ENCODE results near the gene RELN.

The RELN gene

DNA sequence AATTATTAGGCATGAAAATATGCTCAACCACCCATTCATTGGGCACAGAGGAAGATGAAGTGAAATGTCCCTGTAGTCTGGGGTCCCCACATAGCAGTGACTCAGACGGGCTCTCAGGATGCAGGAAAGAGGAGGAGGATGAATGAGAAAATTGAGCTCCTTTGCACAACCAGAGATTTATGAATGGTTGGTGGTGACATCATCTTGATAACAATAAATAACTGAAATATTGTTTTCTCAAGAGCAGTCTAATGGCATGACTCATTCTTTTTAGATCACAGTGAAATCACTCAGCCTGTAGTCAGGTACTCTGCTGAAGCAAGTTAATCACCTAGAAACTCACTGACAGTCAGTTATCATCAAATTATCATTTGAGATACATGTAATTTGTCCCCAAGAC is 254.1 kb downstream of the RELN start:
- Histone ChIP-seq H3K4me3 (ENCODE audit: control insufficient read depth in 1 of 7, extremely low read depth in 1 of 7, insufficient read depth in 4 of 7, low read depth in 2 of 7, low read length in 6 of 7) (no peak overlapping the region), H3K27me3 (replicated peaks in 2 of 5; ENCODE audit: control insufficient read depth in 4 of 5, insufficient read depth in 5 of 5, low read length in 4 of 5) (no peaks in the 10 kb centered on the region), H3K36me3 (ENCODE audit: control insufficient read depth in 4 of 4, insufficient read depth in 4 of 4, low read length in 3 of 4) (no peaks in the 10 kb centered on the region), H3K27ac (ENCODE audit: insufficient read depth in 1 of 2, low read depth in 1 of 2, low read length in 2 of 2, poor library complexity in 1 of 2, severe bottlenecking in 2 of 2) (no peak overlapping the region), H3K9me3 (ENCODE audit: control extremely low read depth in 1 of 5, control insufficient read depth in 4 of 5, insufficient read depth in 2 of 5, low read depth in 1 of 5, low read length in 4 of 5) (no peaks in the 10 kb centered on the region), H3K4me1 (ENCODE audit: control extremely low read depth in 1 of 4, control insufficient read depth in 4 of 4, insufficient read depth in 4 of 4, low read length in 3 of 4) (no peaks in the 10 kb centered on the region)
- no CpG with 5 or more reads among the region's 1 CpG for WGBS (ENCODE audit: insufficient coverage)
- no peak for DNase-seq
- ChIA-PET CTCF (no interaction called here), POLR2A (no interaction called here)

- WGBS (ENCODE audit: insufficient coverage): 90% methylated on average over 1 of the region's 2 CpGs
- no peaks in the 10 kb centered on the region for H3K4me1 ChIP-seq (ENCODE audit: control extremely low read depth in 1 of 4, control insufficient read depth in 4 of 4, insufficient read depth in 4 of 4, low read length in 3 of 4)
- CTCF ChIA-PET: no interaction called here
- no peaks in the 10 kb centered on the region for H3K9me3 ChIP-seq (ENCODE audit: control extremely low read depth in 1 of 5, control insufficient read depth in 4 of 5, insufficient read depth in 2 of 5, low read depth in 1 of 5, low read length in 4 of 5)
- H3K27ac ChIP-seq (ENCODE audit: insufficient read depth in 1 of 2, low read depth in 1 of 2, low read length in 2 of 2, poor library complexity in 1 of 2, severe bottlenecking in 2 of 2): no peak overlapping the region
- POLR2A ChIA-PET: no interaction called here
- DNase-seq: no peak
- no peak overlapping the region for H3K4me3 ChIP-seq (ENCODE audit: control insufficient read depth in 1 of 7, extremely low read depth in 1 of 7, insufficient read depth in 4 of 7, low read depth in 2 of 7, low read length in 6 of 7)
- no peaks in the 10 kb centered on the region for H3K27me3 ChIP-seq (replicated peaks in 2 of 5; ENCODE audit: control insufficient read depth in 4 of 5, insufficient read depth in 5 of 5, low read length in 4 of 5)
- no peaks in the 10 kb centered on the region for H3K36me3 ChIP-seq (ENCODE audit: control insufficient read depth in 4 of 4, insufficient read depth in 4 of 4, low read length in 3 of 4)
Observed at GRCh38 chr7:103731169-103731568, 258.3 kb downstream of the RELN start.

DNA sequence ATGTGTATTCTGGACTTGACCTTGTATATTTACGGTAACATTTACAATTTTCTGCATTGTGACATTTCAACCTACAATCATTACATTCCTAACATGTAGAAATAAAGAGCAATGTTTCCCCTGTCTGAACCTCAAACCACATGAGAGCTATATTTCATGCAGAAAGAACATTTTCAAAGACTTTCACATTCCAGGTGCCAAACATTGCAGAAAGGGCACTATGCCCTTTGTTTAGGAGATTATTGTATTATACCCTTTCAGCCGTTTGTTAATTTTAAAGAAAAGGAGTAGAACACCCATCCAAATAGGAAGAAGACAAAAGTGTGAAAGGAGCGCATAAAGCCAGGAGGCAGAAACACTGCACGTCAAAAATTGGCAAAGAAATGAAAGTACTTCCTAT is 260.4 kb downstream of the RELN start:
- Histone ChIP-seq H3K4me1 (ENCODE audit: control extremely low read depth in 1 of 4, control insufficient read depth in 4 of 4, insufficient read depth in 4 of 4, low read length in 3 of 4) (no peaks in the 10 kb centered on the region), H3K27ac (ENCODE audit: insufficient read depth in 1 of 2, low read depth in 1 of 2, low read length in 2 of 2, poor library complexity in 1 of 2, severe bottlenecking in 2 of 2) (no peak overlapping the region), H3K27me3 (replicated peaks in 2 of 5; ENCODE audit: control insufficient read depth in 4 of 5, insufficient read depth in 5 of 5, low read length in 4 of 5) (no peaks in the 10 kb centered on the region), H3K9me3 (ENCODE audit: control extremely low read depth in 1 of 5, control insufficient read depth in 4 of 5, insufficient read depth in 2 of 5, low read depth in 1 of 5, low read length in 4 of 5) (no peaks in the 10 kb centered on the region), H3K4me3 (ENCODE audit: control insufficient read depth in 1 of 7, extremely low read depth in 1 of 7, insufficient read depth in 4 of 7, low read depth in 2 of 7, low read length in 6 of 7) (no peak overlapping the region), H3K36me3 (ENCODE audit: control insufficient read depth in 4 of 4, insufficient read depth in 4 of 4, low read length in 3 of 4) (no peaks in the 10 kb centered on the region)
- no peak for DNase-seq
- POLR2A ChIA-PET: no interaction called here
- CTCF ChIA-PET: no interaction called here
- 100% methylated on average over 1 of the region's 4 CpGs for WGBS (ENCODE audit: insufficient coverage)

- ChIA-PET CTCF (no interaction called here), POLR2A (no interaction called here)
- H3K27ac ChIP-seq (ENCODE audit: insufficient read depth in 1 of 2, low read depth in 1 of 2, low read length in 2 of 2, poor library complexity in 1 of 2, severe bottlenecking in 2 of 2): no peak overlapping the region
- H3K36me3 ChIP-seq (ENCODE audit: control insufficient read depth in 4 of 4, insufficient read depth in 4 of 4, low read length in 3 of 4): no peaks in the 10 kb centered on the region
- H3K4me1 ChIP-seq (ENCODE audit: control extremely low read depth in 1 of 4, control insufficient read depth in 4 of 4, insufficient read depth in 4 of 4, low read length in 3 of 4): no peaks in the 10 kb centered on the region
- no peaks in the 10 kb centered on the region for H3K27me3 ChIP-seq (replicated peaks in 2 of 5; ENCODE audit: control insufficient read depth in 4 of 5, insufficient read depth in 5 of 5, low read length in 4 of 5)
- H3K9me3 ChIP-seq (ENCODE audit: control extremely low read depth in 1 of 5, control insufficient read depth in 4 of 5, insufficient read depth in 2 of 5, low read depth in 1 of 5, low read length in 4 of 5): no peaks in the 10 kb centered on the region
- 100% methylated on average over 3 of the region's 8 CpGs for WGBS (ENCODE audit: insufficient coverage)
- H3K4me3 ChIP-seq (ENCODE audit: control insufficient read depth in 1 of 7, extremely low read depth in 1 of 7, insufficient read depth in 4 of 7, low read depth in 2 of 7, low read length in 6 of 7): no peak overlapping the region
- no peak for DNase-seq
Observed at GRCh38 chr7:103727982-103728610, 261.4 kb downstream of the RELN start.

GRCh38 chr7:103719070-103719469 is 270.4 kb downstream of the RELN start:
- no peaks in the 10 kb centered on the region for H3K36me3 ChIP-seq (ENCODE audit: control insufficient read depth in 4 of 4, insufficient read depth in 4 of 4, low read length in 3 of 4)
- ChIA-PET POLR2A (no interaction called here), CTCF (no interaction called here)
- no peak overlapping the region for H3K4me3 ChIP-seq (ENCODE audit: control insufficient read depth in 1 of 7, extremely low read depth in 1 of 7, insufficient read depth in 4 of 7, low read depth in 2 of 7, low read length in 6 of 7)
- whole genome bisulfite sequencing (ENCODE audit: insufficient coverage): 100% methylated on average over 2 of the region's 2 CpGs
- peaks cover 0 to 2% (median 0%) of the 10 kb centered on the region in 5 experiments for H3K27me3 ChIP-seq (replicated peaks in 2 of 5; ENCODE audit: control insufficient read depth in 4 of 5, insufficient read depth in 5 of 5, low read length in 4 of 5)
- H3K9me3 ChIP-seq (ENCODE audit: control extremely low read depth in 1 of 5, control insufficient read depth in 4 of 5, insufficient read depth in 2 of 5, low read depth in 1 of 5, low read length in 4 of 5): no peaks in the 10 kb centered on the region
- no peak overlapping the region for H3K27ac ChIP-seq (ENCODE audit: insufficient read depth in 1 of 2, low read depth in 1 of 2, low read length in 2 of 2, poor library complexity in 1 of 2, severe bottlenecking in 2 of 2)
- H3K4me1 ChIP-seq (ENCODE audit: control extremely low read depth in 1 of 4, control insufficient read depth in 4 of 4, insufficient read depth in 4 of 4, low read length in 3 of 4): no peaks in the 10 kb centered on the region
- no peak for DNase-seq

DNA sequence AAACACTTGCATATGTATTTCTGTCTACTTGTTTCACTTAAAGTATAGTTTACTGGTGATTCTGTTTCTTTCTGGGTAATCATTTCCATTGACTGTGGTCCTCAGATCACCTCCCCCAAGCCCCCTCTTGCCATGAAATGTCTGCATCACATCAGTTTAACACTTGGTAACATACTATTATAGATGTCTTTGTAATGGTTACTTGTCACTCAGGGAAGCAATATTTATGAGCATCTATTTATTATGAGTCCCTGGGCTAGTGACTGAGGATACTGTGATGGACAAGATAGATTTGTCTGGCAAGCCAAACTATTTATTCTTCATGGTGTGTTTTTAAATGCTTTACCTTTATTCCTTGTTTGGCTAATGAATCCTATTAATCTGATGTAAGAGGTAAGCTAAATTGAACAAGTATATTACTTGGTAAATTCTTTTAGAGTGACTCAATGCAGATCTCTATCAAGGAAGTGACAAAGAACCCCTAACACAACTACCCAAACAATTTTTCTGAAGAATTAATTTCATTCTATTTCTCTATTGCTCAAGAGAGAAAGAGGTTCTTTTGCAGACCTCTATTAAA is 270.9 kb downstream of the RELN start:
- POLR2A ChIA-PET: no interaction called here
- Histone ChIP-seq H3K27ac (ENCODE audit: insufficient read depth in 1 of 2, low read depth in 1 of 2, low read length in 2 of 2, poor library complexity in 1 of 2, severe bottlenecking in 2 of 2) (no peak overlapping the region), H3K36me3 (ENCODE audit: control insufficient read depth in 4 of 4, insufficient read depth in 4 of 4, low read length in 3 of 4) (no peaks in the 10 kb centered on the region), H3K4me3 (ENCODE audit: control insufficient read depth in 1 of 7, extremely low read depth in 1 of 7, insufficient read depth in 4 of 7, low read depth in 2 of 7, low read length in 6 of 7) (no peak overlapping the region), H3K27me3 (replicated peaks in 2 of 5; ENCODE audit: control insufficient read depth in 4 of 5, insufficient read depth in 5 of 5, low read length in 4 of 5) (peaks cover 0 to 2% (median 0%) of the 10 kb centered on the region in 5 experiments), H3K9me3 (ENCODE audit: control extremely low read depth in 1 of 5, control insufficient read depth in 4 of 5, insufficient read depth in 2 of 5, low read depth in 1 of 5, low read length in 4 of 5) (no peaks in the 10 kb centered on the region), H3K4me1 (ENCODE audit: control extremely low read depth in 1 of 4, control insufficient read depth in 4 of 4, insufficient read depth in 4 of 4, low read length in 3 of 4) (no peaks in the 10 kb centered on the region)
- DNase-seq: no peak
- CTCF ChIA-PET: no interaction called here

- Histone ChIP-seq H3K4me1 (ENCODE audit: control extremely low read depth in 1 of 4, control insufficient read depth in 4 of 4, insufficient read depth in 4 of 4, low read length in 3 of 4) (no peaks in the 10 kb centered on the region), H3K9me3 (ENCODE audit: control extremely low read depth in 1 of 5, control insufficient read depth in 4 of 5, insufficient read depth in 2 of 5, low read depth in 1 of 5, low read length in 4 of 5) (no peaks in the 10 kb centered on the region), H3K4me3 (ENCODE audit: control insufficient read depth in 1 of 7, extremely low read depth in 1 of 7, insufficient read depth in 4 of 7, low read depth in 2 of 7, low read length in 6 of 7) (no peak overlapping the region), H3K27me3 (replicated peaks in 2 of 5; ENCODE audit: control insufficient read depth in 4 of 5, insufficient read depth in 5 of 5, low read length in 4 of 5) (peaks cover 0 to 2% (median 0%) of the 10 kb centered on the region in 5 experiments), H3K36me3 (ENCODE audit: control insufficient read depth in 4 of 4, insufficient read depth in 4 of 4, low read length in 3 of 4) (no peaks in the 10 kb centered on the region), H3K27ac (ENCODE audit: insufficient read depth in 1 of 2, low read depth in 1 of 2, low read length in 2 of 2, poor library complexity in 1 of 2, severe bottlenecking in 2 of 2) (no peak overlapping the region)
- POLR2A ChIA-PET: no interaction called here
- CTCF ChIA-PET: no interaction called here
- no CpG with 5 or more reads among the region's 3 CpGs for WGBS (ENCODE audit: insufficient coverage)
- no peak for DNase-seq
Observed at GRCh38 chr7:103717574-103717973, 271.9 kb downstream of the RELN start.
